ENCODE measurements around the gene IQCM. TPM values are rescaled to one million over a fixed set of nuclear protein-coding genes. Genes with fewer than 3 reads are reported as not detected.

IQCM gene
- polyA plus RNA-seq, 2 of the 4 experiments (the other 2 are of a cell fraction) = 0.05 TPM; not detected in 1

- TF ChIP-seq, protein P1, sequence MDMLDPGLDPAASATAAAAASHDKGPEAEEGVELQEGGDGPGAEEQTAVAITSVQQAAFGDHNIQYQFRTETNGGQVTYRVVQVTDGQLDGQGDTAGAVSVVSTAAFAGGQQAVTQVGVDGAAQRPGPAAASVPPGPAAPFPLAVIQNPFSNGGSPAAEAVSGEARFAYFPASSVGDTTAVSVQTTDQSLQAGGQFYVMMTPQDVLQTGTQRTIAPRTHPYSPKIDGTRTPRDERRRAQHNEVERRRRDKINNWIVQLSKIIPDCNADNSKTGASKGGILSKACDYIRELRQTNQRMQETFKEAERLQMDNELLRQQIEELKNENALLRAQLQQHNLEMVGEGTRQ (IDR thresholded peaks at IDR 0.05) = no peak
These were observed 115.4 kb downstream of the IQCM start (continued) for GRCh38 chr4:149700272-149700671.

GRCh38 chr4:149699642-149700041 lies 116.0 kb downstream of the IQCM start:
- ChIA-PET CTCF (no interaction called here), POLR2A (no interaction called here)
- Histone ChIP-seq H3K4me2 (no peak overlapping the region), H3K27ac (no peak overlapping the region), H3K9me3 (no peaks in the 10 kb centered on the region), H3K4me1 (no peaks in the 10 kb centered on the region), H3K4me3 (no peak overlapping the region)
- TF ChIP-seq NFE2L2 (conservative IDR thresholded peaks at IDR 0.05; ENCODE audit: low read length) = no peak
- TF ChIP-seq HOXB13 (CRISPR knock-in tag; IDR thresholded peaks at IDR 0.05; ENCODE audit: low read depth) = no peak
- TF ChIP-seq HEYL (CRISPR knock-in tag; IDR thresholded peaks at IDR 0.05) = no peak
- TF ChIP-seq GATA3 (IDR thresholded peaks at IDR 0.05; ENCODE audit: borderline replicate concordance) = no peak
- TF ChIP-seq, protein P2, sequence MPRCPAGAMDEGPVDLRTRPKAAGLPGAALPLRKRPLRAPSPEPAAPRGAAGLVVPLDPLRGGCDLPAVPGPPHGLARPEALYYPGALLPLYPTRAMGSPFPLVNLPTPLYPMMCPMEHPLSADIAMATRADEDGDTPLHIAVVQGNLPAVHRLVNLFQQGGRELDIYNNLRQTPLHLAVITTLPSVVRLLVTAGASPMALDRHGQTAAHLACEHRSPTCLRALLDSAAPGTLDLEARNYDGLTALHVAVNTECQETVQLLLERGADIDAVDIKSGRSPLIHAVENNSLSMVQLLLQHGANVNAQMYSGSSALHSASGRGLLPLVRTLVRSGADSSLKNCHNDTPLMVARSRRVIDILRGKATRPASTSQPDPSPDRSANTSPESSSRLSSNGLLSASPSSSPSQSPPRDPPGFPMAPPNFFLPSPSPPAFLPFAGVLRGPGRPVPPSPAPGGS (IDR thresholded peaks at IDR 0.05) = no peak
- TF ChIP-seq, protein P3, sequence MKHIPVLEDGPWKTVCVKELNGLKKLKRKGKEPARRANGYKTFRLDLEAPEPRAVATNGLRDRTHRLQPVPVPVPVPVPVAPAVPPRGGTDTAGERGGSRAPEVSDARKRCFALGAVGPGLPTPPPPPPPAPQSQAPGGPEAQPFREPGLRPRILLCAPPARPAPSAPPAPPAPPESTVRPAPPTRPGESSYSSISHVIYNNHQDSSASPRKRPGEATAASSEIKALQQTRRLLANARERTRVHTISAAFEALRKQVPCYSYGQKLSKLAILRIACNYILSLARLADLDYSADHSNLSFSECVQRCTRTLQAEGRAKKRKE (CRISPR knock-in tag; IDR thresholded peaks at IDR 0.05; ENCODE audit: low read depth) = no peak
- TF ChIP-seq HOXB5 (CRISPR knock-in tag; IDR thresholded peaks at IDR 0.05) = no peak
- no peak for TF ChIP-seq RCOR1 (IDR thresholded peaks at IDR 0.05; ENCODE audit: low read depth, low read length)
- no peak for TF ChIP-seq MYC (IDR thresholded peaks at IDR 0.05; ENCODE audit: borderline replicate concordance, low read length)
- no peak for TF ChIP-seq SMC3 (IDR thresholded peaks at IDR 0.05)
- TF ChIP-seq ESRRA (IDR thresholded peaks at IDR 0.05; ENCODE audit: borderline replicate concordance, low read length) = no peak
- no peak for TF ChIP-seq CHD4 (IDR thresholded peaks at IDR 0.05; ENCODE audit: borderline replicate concordance)
- no peak for TF ChIP-seq ELK1 (IDR thresholded peaks at IDR 0.05; ENCODE audit: low read depth, low read length)
- ATAC-seq = no peak
- no peak for FAIRE-seq
- DNase-seq (ENCODE audit: low read depth in 1 of 2, low spot score in 1 of 2) = no peak
- 56% methylated on average over 2 of the region's 2 CpGs for WGBS (ENCODE audit: missing lambda C conversion rate)

GRCh38 chr4:149690726-149691125 lies 124.9 kb downstream of the IQCM start:
- CTCF ChIA-PET = interaction anchor here (1.2 kb wide), 1 partner anchor 10 kb away, joined by 3 read pairs; no protein-coding TSS in a partner anchor
- TF ChIP-seq EP300 (IDR thresholded peaks at IDR 0.05) = no peak
- TF ChIP-seq RCOR1 (IDR thresholded peaks at IDR 0.05; ENCODE audit: low read depth, low read length) = no peak
- no peak for TF ChIP-seq GATA3 (IDR thresholded peaks at IDR 0.05; ENCODE audit: borderline replicate concordance)
- no peak for TF ChIP-seq HOXB5 (CRISPR knock-in tag; IDR thresholded peaks at IDR 0.05)
- no peak for TF ChIP-seq ZSCAN20 (CRISPR knock-in tag; IDR thresholded peaks at IDR 0.05)
- TF ChIP-seq KDM5A (IDR thresholded peaks at IDR 0.05) = no peak
- TF ChIP-seq, protein P4, sequence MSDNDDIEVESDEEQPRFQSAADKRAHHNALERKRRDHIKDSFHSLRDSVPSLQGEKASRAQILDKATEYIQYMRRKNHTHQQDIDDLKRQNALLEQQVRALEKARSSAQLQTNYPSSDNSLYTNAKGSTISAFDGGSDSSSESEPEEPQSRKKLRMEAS (IDR thresholded peaks at IDR 0.05) = no peak
- no peak for TF ChIP-seq RARB (CRISPR knock-in tag; IDR thresholded peaks at IDR 0.05)
- no peak for TF ChIP-seq BHLHE40 (IDR thresholded peaks at IDR 0.05; ENCODE audit: low read depth, low read length)
- no peak for TF ChIP-seq CHD4 (IDR thresholded peaks at IDR 0.05; ENCODE audit: borderline replicate concordance)
- TF ChIP-seq E2F6 (IDR thresholded peaks at IDR 0.05; ENCODE audit: borderline replicate concordance, low read depth) = no peak
- no peak for TF ChIP-seq HMGXB4 (CRISPR knock-in tag; IDR thresholded peaks at IDR 0.05; ENCODE audit: borderline replicate concordance)
- no peak for TF ChIP-seq PBX3 (IDR thresholded peaks at IDR 0.05)
- Histone ChIP-seq H3K4me2 (no peak overlapping the region), H3K9me3 (no peaks in the 10 kb centered on the region), H3K27ac (no peak overlapping the region), H3K4me1 (no peaks in the 10 kb centered on the region), H3K4me3 (no peak overlapping the region)
- DNase-seq (ENCODE audit: low read depth in 1 of 2, low spot score in 1 of 2) (no peak), FAIRE-seq (no peak), ATAC-seq (no peak)
- POLR2A ChIA-PET = no interaction called here
- WGBS (ENCODE audit: missing lambda C conversion rate) = 6% methylated on average over 3 of the region's 3 CpGs

All from A549 (cell line).